HG02642 (cell line): ENCODE results near the gene CLTCL1.
"Not testable (repeated sequence)": the region's sequence is repeated elsewhere in the genome, so short reads cannot be mapped to it uniquely, and the experiment has no call there.

ENCODE experiments used
- ATAC-seq: cut with Tn5 transposase; IDR thresholded peaks from one replicate; pipeline ENCODE4 v1.9.1; 2021; ENCODE audit warnings: mild to moderate bottlenecking; ENCODE audit not compliant: unreplicated experiment, poor library complexity

The CLTCL1 gene

GRCh38 chr22:19291580-19292457, at the start of gene CLTCL1:
Gene CLTCL1, minus strand, starts transcription at chr22:19291719. Its CDS starts 78 bp downstream, at chr22:19291641.
- peak; percentile 69 for ATAC-seq

DNA sequence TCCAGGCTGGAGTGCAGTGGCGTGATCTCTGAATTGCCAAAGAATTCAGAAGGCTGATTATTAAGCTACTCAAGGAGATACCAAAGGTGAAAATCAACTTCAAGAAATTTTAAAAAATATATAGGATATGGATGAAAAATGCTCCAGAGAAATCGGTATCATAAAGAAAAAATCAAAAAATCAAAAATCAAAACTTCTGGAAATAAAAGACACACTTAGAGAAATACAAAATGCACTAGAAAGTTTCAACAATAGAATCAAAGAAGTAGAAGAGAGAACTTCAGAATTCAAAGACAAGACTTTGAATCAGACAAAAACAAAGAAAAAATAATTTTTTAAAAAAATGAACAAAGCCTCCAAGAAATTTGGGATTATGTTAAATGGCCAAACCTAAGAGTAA, 45.6 kb upstream of the CLTCL1 start:
- no peak for ATAC-seq

GRCh38 chr22:19336133-19337075, 44.9 kb upstream of the CLTCL1 start:
- ATAC-seq: no peak

DNA sequence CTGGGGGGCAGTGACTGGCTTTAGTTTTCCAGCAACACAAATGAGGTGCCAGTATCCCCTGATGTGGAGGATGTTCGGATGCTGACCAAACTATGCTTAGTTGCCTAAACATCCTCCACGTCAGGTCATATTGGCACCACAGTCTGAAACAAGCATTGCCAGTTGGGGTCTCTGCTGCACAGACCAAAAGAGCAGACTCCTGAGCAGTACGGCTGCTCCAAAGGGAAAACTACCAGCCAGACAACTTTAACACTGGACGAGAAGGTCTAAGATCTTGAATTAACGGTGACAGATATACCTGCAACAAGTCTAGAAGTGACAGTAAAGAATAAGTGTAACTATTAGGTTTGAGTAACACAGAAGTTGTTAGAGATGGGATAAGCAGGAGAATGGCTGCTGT, 40.5 kb upstream of the CLTCL1 start:
- ATAC-seq: no peak

DNA sequence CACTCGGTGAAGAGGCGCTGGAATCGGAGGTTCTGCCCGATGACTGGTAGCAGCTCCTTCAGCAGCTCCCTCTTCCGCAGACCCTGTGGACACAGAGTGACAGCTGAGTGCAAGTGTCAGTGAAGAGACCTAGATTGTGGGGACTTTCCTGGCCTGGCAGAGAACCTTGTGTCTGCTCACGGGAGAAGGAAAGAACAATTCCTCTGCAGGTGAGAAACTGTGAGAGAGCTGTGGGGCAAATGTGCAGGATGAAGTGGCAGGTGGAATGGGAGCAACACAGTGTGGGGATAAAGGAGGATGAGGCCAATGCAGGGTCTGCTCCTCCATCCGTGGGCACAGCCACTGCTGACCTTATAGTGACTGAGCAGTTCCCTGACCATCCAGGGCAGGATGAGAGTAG, 40.0 kb upstream of the CLTCL1 start:
- ATAC-seq: no peak

DNA sequence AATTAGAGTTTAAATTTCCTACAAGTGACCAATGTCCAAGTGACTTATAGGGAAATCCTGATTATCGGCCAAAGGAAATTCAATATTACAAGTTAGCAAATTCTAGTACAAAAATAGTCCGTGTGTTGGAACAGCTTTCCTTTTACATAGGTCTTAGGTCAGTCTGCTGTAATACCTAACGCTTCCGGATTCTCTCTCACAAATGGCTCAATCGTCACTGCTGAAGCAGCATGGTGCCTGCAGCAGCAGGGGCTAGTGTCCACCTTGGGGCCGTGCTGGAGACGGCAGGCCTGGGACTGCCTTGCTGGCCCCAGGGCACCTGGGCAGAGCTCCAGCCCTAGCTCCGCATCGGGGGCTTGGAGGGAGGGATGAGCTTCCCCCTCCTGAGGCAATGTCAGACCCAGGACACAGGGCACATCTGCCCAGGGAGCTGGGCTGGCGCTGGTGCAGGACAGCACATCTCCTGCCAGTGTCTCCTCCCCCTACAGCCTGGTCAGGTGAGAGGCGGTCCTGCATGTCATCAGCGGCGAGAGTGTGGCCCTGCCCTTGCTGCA, 39.4 kb upstream of the CLTCL1 start:
- no peak for ATAC-seq

DNA sequence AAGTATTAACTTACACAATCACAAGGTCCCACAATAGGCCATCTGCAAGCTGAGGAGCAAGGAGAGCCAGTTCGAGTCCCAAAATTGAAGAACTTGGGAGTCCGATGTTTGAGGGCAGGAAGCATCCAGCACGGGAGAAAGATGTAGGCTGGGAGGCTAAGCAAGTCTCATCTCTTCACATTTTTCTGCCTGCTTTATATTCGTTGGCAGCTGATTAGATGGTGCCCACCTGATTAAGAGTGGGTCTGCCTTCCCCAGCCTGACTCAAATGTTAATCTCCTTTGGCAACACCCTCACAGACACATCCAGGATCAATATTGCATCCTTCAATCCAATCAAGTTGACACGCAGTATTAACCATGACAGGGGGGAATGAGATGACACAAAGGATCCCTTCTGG, 38.7 kb upstream of the CLTCL1 start:
- not testable (repeated sequence) for ATAC-seq

GRCh38 chr22:19329454-19329853, 37.9 kb upstream of the CLTCL1 start:
- ATAC-seq: no peak

DNA sequence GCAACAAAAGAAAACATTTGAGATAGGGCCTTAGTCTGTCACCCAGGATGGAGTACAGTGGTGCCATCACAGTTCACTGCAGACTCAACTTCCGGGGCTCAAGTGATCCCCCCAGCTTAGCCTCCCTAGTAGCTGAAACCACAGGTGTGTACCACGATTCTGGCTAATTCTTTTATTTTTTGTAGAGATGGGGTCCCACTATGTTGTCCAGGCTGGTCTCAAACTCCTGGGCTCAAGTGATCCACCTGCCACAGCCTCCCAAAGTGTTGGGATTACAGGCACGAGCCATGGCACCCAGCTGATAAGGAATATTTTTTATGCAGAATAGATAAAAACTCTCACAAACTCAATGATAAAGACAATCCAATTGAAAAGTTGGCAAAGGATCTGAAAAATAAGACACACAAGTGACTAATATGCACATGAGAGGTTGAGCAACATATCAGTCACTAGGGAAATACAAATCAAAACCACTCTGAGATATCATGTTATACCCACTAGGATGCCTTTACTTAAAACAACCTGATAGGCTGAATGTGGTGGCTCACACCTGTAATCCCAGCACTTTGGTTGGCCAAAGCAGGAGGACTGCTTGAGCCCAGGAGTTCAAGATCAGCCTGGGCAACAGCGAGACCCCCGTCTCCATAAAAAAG, 33.9 kb upstream of the CLTCL1 start:
- ATAC-seq: no peak

DNA sequence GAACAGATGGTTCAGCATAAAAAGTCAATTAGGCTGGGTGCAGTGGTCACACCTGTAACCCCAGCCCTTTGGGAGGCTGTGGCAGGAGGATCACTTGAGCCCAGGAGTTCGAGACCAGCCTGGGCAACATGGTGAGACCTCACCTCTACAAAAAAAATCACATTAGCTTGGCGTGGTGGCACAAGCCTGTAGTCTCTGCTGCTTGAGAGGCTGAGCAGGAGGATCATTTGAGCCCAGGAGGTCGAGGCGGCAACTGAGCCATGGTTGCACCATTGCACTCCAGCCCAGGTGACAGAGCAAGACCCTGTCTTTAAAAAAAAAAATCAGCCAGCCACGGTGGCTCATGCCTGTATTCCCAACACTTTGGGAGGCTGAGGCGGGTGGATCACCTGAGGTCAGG, 31.9 kb upstream of the CLTCL1 start:
- not testable (repeated sequence) for ATAC-seq

DNA sequence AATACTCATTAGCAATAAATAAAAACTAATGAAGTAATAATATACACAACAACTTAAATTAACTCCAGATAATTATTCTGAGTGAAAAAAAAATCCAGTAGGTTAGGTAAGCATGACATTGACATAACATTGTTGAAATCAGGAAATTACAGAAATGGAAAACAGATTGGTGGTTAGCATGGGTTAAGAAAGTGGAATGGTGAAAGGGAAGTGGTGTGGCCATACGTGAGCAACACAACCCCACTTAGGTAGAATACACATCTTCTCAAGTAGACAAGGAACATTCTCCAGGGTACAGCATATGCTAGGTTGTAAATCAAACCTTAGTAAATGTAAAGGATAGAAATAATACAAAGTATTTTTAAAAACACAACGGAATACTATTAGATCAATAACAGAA, 30.2 kb upstream of the CLTCL1 start:
- ATAC-seq: no peak

DNA sequence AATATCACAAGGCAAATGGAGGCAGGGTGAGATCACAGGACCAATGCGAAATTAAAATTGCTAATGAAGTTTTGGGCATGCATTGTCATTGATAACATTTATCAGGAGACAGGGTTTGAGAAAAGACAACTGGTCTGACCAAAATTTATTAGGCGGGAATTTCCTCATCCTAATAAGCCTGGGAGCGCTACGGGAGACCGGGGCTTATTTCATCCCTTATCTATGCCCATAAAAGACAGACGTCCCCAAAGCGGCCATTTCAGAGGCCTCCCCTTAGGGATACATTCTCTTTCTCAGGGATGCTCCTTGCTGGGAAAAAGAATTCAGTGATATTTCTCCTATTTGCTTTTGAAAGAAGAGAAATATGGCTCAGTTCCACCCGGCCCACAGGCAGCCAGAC, 28.6 kb upstream of the CLTCL1 start:
- ATAC-seq: not testable (repeated sequence)

DNA sequence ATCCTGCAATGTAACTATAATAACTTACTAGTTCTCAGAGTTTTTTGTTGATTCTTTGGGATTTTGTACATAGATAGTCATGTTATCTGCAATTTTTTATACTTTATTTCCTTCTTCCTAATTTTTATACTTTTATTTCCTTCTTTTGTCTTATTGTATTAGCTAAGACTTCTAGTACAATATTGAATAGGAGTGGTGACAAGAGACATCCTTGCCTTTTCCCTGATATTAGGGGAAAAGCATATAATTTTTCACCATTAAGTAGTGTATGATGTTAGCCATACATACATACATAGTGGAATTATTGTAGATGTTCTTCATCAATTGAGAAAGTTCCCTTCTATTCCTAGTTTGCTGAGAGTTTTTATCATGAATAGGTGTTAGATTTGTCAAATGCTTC, 27.8 kb upstream of the CLTCL1 start:
- ATAC-seq: no peak

DNA sequence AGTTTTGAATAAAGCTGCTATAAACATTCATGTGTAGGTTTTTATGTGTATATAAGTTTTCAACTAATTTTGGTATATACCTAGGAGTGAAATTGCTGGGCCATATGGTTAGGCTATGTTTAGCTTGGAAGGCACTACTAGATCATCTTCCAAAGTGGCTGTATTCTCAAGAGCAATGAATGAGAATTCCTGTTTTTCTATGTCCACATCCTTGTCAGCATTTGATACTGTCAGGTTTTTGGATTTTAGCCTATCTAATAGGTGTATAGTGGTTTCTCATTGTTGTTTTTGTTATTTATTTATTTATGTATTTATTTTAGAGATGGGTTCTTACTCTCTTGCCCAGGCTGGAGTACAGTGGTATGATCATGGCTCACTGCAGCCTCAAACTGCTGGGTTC, 26.3 kb upstream of the CLTCL1 start:
- no peak for ATAC-seq

DNA sequence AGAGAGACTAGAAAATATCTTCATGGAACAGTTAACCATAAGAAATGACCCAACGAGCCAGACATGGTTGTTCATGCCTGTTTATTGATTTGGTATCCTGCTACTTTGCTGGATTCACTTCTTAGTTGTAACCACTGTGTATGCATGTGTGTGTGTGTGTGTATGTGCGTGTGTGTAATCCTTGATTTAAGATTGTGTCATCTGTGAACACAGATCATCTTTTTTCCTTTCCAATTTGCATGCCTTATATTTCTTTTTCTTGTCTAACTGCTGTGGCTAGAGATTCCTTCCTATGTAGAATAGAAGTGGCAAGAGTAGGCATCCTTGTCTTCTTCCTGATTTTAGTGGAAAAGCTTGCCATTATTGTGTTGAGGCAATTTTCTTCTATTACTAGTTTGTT, 16.4 kb upstream of the CLTCL1 start:
- ATAC-seq: no peak

GRCh38 chr22:19306535-19306934, 15.0 kb upstream of the CLTCL1 start:
- ATAC-seq: not testable (repeated sequence)

DNA sequence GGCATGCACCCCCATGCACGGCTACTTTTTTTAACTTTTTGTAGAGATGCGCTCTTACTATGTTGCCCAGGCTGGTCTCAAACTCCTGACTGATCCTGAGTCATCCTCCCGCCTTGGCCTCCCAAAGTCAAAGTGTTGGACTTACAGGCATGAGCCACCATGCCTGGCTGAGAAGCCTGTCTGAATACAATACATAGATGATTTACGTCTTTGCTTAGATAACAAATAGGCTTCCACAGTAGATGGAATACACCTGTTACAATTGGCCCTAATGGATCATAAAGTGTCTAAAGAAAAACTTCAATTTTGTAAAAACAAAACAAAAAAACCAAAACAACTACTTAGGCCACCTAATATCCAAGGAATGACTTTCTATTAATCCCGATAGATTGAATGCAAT, 13.0 kb upstream of the CLTCL1 start:
- no peak for ATAC-seq

DNA sequence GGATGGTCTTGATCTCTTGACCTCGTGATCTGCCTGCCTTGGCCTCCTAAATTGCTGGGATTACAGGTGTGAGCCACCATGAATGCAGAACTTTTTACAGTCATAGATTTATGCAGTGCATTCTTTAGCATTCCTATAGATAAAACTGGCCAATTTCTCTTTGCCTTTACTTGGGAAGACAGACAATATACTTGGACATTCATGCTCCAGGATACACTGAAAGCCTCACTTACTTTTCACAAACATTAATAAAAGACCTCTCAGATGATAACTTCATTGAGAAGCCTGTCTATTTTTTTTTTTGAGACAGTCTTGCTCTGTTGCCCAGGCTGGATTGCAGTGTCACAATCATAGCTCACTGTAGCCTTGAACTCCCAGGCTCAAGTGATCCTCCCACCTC, 12.3 kb upstream of the CLTCL1 start:
- ATAC-seq: no peak

DNA sequence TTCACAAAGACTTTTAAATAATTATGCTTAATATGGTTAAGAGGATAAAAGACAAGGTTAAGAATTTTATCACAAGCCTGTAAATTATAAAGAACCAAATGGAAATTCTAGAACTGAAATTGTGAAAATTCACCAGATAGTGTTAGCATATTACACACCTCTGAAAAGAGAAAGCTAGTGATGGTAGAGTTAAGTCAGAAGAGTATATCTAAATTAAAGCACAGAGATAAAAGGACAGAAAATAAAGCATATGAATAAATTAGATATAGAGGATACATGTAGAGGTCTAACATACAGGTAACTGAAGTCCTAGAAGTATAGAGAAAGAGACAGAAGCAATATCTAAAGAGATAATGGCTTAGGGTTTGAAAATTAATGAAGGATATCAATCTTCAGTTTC, 4.2 kb upstream of the CLTCL1 start:
- no peak for ATAC-seq

GRCh38 chr22:19292458-19293230, 1.1 kb upstream of the CLTCL1 start:
- no peak for ATAC-seq
